Measurements from ENCODE around the gene OR10H5.
"Not testable (repeated sequence)": the region's sequence is repeated elsewhere in the genome, so short reads cannot be mapped to it uniquely, and the experiment has no call there.

Gene OR10H5

GRCh38 chr19:15769586-15769985 is 17.9 kb upstream of the OR10H5 start:
- Histone ChIP-seq H3K27me3 (no peaks in the 10 kb centered on the region), H3K36me3 (no peaks in the 10 kb centered on the region), H3K9me3 (no peaks in the 10 kb centered on the region), H3K4me1 (no peaks in the 10 kb centered on the region), H3K4me3 (ENCODE audit: low read depth, low read length) (no peak overlapping the region)
- TF ChIP-seq, protein P1, sequence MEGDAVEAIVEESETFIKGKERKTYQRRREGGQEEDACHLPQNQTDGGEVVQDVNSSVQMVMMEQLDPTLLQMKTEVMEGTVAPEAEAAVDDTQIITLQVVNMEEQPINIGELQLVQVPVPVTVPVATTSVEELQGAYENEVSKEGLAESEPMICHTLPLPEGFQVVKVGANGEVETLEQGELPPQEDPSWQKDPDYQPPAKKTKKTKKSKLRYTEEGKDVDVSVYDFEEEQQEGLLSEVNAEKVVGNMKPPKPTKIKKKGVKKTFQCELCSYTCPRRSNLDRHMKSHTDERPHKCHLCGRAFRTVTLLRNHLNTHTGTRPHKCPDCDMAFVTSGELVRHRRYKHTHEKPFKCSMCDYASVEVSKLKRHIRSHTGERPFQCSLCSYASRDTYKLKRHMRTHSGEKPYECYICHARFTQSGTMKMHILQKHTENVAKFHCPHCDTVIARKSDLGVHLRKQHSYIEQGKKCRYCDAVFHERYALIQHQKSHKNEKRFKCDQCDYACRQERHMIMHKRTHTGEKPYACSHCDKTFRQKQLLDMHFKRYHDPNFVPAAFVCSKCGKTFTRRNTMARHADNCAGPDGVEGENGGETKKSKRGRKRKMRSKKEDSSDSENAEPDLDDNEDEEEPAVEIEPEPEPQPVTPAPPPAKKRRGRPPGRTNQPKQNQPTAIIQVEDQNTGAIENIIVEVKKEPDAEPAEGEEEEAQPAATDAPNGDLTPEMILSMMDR (IDR thresholded peaks at IDR 0.05; ENCODE audit: low read depth, low read length): no peak
- no peak for DNase-seq

- H3K4me3 ChIP-seq (ENCODE audit: low read depth, low read length); H3K9me3 ChIP-seq; DNase-seq; H3K4me1 ChIP-seq; H3K27me3 ChIP-seq; H3K36me3 ChIP-seq: not testable (repeated sequence)
Observed at GRCh38 chr19:15774159-15774558, 13.3 kb upstream of the OR10H5 start.

DNA sequence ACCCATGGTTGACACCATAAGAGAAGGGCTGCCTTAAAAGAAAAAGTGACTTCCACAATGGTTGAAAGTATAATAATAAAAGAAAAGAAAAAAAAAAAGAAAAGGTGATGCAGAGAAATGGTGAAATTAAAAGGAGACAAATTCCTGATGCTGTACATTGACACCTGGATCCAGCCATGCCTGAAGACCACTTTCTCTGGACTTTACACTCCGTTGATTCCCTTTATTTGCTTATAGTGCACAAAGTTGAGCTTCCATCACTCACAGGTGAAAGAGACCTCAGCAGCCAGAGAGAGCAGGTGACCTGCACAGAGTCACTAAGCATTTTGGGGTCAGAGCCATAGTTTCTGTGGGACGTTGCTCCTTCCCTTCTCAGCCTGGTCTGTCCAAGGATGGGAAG is 12.2 kb upstream of the OR10H5 start:
- DNase-seq: no peak
- H3K4me3 ChIP-seq (ENCODE audit: low read depth, low read length): no peak overlapping the region
- TF ChIP-seq, protein P1 (IDR thresholded peaks at IDR 0.05; ENCODE audit: low read depth, low read length): no peak
- no peaks in the 10 kb centered on the region for H3K9me3 ChIP-seq
- H3K36me3 ChIP-seq: no peaks in the 10 kb centered on the region
- H3K27me3 ChIP-seq: no peaks in the 10 kb centered on the region
- H3K4me1 ChIP-seq: no peaks in the 10 kb centered on the region

DNA sequence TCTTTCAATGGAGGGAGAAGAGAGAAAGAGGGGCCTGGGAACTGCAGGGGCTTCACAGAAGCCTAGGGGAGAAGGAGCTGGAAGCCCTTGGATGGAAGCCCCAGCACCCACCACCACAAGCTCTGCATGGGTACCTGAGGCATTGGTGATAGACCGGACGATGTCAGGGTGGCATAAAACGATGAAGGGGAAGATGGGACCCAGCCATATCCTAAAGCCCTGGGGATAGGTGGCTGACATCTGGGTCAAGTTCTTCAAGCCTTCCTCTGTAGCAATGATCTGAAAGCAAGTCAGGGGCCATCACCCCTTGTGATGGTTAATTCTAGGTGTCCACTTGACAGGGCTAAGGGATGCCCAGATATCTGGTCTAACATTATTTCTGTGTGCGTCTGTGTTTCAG is 11.2 kb upstream of the OR10H5 start:
- no peaks in the 10 kb centered on the region for H3K9me3 ChIP-seq
- no peak overlapping the region for H3K4me3 ChIP-seq (ENCODE audit: low read depth, low read length)
- DNase-seq: no peak
- no peaks in the 10 kb centered on the region for H3K27me3 ChIP-seq
- TF ChIP-seq, protein P1 (IDR thresholded peaks at IDR 0.05; ENCODE audit: low read depth, low read length): no peak
- H3K36me3 ChIP-seq: no peaks in the 10 kb centered on the region
- no peaks in the 10 kb centered on the region for H3K4me1 ChIP-seq

DNA sequence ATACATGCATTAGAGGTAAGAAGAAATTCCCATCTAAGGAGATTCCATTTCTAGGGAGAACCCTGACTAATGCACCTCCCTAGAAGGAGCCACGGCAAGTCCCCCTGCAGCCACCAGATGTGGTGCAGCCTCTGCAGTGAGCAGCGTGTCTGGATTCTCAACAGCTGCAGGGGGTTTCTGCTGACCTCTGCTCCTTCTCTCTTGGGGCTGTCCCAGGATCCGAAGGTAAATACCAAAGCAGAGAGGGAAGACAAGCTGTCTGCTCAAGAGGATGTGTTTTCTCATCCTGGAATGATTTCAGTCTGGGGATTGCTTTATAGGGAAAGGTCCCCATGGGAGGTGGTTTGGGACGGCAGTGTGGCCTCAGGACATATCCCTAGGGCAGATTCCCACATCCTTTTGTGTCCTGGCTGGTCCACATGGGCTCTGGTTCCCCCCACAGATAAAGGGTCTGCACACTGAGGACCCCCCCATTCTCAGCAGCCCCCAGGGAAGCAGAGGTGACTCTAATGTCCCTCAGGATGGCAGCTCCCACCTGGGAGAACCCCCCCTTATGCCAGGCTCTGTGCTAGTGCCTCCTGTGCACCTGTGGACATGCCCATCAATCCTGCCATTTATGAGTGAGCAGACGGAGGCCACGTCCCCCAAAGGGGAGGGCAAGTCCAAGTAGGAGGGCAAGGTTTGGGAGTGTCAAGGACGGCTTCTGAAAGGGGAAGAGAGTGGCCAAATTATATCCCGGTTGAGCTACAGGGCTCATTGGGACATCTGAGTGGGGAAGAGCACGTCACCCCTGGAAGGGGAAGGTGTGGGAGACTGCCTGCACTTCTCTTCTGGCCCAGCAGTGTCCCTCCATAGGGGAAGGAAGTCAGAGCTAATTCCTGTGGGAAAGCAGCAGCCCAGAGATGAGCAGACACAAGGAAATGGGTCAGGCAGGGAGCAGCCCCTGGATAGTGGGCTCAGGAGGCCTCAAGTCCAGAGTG is 10.2 kb upstream of the OR10H5 start:
- Histone ChIP-seq H3K4me1 (no peaks in the 10 kb centered on the region), H3K36me3 (no peaks in the 10 kb centered on the region), H3K9me3 (no peaks in the 10 kb centered on the region), H3K27me3 (no peaks in the 10 kb centered on the region), H3K4me3 (ENCODE audit: low read depth, low read length) (no peak overlapping the region)
- TF ChIP-seq, protein P1 (IDR thresholded peaks at IDR 0.05; ENCODE audit: low read depth, low read length): no peak
- DNase-seq: no peak

- H3K4me1 ChIP-seq: no peaks in the 10 kb centered on the region
- no peak for DNase-seq
- no peaks in the 10 kb centered on the region for H3K36me3 ChIP-seq
- TF ChIP-seq, protein P1 (IDR thresholded peaks at IDR 0.05; ENCODE audit: low read depth, low read length): no peak
- no peaks in the 10 kb centered on the region for H3K27me3 ChIP-seq
- no peaks in the 10 kb centered on the region for H3K9me3 ChIP-seq
- H3K4me3 ChIP-seq (ENCODE audit: low read depth, low read length): no peak overlapping the region
Observed at GRCh38 chr19:15779756-15780476, 7.5 kb upstream of the OR10H5 start.

Measured in BE2C (cell line).